IPS-NIHi7 (cell line): Measurements from ENCODE around the gene MAP2K6.
A peak's percentile ranks its signal among the peaks of the same experiment; 100 is the strongest.

ENCODE experiments used
- DNase-seq: peaks from one replicate; pipeline ENCODE4 v3.0.0; 2012; ENCODE audit warnings: mixed read lengths; ENCODE audit errors: extremely low spot score

MAP2K6 gene

DNA sequence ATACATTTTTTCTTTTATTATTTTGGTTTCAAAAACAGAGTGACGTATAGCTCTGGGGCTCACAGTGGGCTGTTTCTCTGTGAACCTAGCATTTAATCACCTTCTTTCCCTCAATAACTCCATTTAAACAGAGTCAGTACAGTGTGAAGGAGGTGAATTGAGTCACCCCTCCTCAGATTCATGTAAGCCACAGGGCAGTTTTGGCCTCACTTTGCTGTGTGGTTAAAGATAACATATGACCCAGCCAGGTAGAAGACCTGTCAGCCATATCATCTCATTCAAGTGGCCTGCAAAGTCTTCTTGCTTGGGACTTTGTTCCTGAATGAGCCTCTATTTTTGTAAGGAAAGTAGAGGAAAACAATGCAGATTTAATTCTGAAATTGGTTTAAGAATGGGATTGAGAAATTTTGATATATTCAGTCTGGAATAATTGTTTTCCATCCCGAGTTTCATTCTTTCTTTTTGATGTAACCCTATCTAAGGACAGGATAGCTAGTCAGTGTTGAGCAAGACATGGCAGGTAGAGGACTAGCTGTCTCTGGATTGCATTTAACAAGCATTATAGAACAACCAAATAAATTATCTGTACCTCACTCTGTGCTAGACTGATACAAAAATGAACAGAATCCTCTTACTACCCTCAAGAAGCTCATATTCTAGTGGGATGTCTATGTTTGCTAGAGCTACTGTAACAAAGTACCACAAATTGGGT lies 13.1 kb downstream of the MAP2K6 start:
- no peak for DNase-seq

DNA sequence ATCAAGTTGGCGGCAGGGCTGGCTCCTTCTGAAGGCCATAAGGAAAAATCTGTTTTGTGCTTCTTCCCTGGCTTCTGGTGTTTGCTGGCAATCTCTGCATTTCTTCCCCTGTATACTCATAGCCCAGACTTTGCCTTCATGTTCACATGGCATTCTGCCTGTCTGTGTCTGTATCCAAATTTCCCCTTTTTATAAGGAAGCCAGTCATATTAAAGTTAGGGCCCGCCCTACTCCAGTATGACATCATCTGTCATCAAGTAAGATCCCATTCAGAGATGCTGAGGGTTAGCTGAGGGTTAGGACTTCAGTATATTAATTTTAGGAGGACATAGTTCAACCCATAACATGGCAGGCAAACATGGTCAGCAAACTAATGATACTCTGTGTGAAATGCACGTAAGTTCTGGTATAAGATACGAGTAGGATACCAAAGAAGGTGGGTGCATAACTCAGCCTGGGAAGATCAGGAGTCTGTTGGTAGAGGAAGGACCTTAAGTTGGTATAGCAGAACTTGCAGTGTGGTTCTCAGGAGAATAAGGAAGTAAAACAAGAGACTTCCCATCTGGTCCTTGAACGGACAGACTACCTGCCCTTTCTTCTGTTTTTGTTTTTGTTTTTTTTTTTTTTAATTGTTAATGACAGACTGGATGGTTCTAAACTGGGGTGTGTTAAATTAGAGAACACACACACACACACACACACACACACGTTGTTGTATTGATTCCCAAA lies 13.9 kb downstream of the MAP2K6 start:
- no peak for DNase-seq

DNA sequence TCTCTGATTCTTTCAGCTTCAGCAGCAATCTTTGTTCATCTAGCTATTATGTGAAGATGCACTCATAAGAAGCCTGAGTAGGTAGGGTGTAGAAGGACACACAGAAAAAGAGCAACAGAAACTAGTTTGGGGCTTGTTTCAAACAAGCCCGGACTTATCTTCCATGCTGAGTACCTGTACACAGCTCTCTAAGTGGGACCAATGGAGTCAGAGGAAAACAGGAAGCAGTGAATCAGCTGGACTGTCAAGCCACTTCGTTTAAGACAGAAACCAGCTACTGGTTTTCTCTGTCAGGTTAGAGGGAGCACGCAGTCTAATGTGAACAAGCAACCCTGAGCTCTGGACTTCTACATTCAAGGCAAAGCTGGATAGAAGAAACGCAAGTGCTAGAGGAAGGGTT lies 16.0 kb downstream of the MAP2K6 start:
- DNase-seq = no peak

DNA sequence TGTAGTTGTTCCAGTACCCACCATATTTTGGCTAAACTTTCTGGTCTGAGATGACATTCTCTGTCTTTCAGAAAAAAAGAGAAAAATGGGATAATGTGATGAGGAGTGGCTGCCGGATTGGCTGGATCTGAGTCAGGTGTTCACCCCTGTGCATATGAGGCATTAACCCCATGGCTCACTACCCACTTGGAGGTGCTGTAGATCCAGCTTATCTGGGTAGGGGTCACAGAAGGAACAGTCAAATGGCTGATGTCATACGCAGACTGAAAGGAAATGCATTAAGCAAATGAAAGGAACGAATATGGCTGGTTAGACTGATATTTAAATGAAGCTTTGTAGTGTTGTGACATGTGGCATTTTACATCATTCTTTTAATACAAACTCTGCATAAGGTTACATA lies 17.3 kb downstream of the MAP2K6 start:
- DNase-seq = no peak

DNA sequence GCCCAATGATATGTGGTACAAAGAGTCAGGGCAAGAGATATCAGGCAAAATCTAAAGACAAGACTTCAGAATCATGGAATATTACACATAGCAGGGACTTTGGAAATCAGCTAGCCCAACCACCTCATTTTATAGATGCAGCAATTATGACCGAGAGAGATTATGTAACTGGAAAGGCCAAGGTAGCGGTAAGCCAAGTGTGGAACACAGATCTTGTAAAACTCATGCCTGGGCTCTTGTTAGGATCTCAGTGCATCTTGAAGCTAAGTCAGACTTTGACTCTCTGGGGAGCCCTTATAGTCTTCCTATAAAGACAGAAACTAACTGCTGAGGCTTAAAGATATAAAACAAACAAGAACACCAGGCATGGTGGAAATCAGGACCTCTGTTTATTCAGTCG lies 18.6 kb downstream of the MAP2K6 start:
- no peak for DNase-seq

DNA sequence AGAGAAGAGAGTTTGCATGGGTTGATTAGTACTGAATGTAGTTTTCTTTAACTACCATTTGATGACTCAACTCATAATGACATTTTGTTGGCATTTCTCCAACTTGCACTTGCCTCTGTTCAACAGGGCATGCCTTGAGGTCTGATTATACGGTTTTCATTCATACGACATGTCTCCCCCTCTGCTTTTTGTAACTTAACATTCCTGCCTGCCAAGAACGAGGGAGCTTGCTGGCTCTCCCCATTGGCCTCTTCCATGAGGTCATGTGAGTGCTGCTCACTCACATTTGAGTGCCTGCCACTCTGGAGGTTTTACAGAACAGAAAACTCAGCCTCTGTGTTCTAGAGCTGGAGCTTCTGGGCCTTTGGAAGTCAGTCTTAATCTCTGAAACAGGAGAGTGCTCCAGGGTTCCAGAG lies 19.7 kb downstream of the MAP2K6 start:
- no peak for DNase-seq

DNA sequence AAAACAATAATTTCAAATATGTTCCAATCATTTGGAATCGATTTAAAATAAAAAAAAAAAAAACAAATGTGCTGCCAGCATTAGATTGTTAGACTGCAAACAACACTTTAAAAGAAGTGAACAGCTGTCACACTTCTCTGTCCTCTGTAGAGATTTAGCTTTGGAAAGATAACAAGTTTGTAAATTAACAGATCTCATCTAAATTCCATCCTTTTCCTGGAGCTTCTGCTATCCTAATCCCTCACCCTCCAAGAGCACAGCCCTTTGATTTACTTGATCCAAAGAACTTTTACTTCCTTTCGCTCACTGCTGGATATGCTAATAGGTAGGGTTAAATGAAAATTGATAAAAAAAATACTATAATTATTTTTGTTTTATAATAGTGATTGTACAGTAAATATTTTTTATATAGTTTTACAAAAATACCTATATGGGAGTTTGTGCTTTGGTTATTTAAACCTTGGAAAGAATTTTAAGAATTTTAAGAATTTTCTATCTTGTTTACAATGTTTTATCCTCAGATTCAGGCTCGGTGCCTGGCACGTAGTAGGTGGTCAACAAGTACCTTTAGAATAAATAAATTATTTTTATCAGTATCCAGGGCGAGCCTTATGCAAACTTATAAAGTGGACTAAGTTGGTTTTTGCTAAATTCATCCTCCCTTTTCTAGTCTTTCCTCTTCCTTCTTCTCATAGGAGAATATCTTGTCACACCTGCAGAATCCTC lies 21.6 kb downstream of the MAP2K6 start:
- DNase-seq = no peak

DNA sequence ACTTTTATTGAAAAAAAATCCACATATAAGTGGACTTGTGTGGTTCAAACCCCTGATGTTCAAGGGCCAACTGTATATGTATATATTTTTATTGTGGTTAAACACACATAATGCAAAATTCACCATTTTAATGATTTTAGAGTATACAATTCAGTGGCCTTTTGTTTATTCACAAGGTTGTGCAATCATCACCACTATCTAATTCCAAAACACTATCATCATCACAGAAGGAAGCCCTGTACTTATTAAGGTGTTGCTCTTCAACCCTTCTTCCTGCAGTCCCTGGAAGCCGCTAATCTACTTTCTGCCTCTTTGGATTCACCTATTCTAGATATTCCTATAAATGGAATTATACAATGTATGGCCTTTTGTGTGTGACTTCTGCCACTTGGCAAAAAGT lies 23.0 kb downstream of the MAP2K6 start:
- DNase-seq = no peak

DNA sequence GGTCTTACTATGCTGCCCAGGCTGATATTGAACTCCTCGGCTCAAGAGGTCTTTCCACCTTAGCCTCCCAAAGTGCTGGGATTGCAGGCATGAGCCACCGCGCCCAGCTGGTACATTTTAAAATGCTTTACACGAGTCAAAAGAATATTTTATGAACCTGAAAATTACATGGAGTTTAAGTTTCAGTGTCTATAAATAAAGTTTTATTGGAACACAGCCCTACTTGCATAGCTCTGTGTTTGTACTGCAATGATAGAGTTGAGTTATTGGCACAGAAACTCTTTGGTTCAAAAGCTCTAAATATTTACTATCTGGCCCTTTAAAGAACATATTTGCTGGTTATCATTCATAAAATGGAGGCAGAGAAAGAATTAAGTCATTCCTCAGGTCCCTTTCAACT lies 24.3 kb downstream of the MAP2K6 start:
- DNase-seq = no peak

DNA sequence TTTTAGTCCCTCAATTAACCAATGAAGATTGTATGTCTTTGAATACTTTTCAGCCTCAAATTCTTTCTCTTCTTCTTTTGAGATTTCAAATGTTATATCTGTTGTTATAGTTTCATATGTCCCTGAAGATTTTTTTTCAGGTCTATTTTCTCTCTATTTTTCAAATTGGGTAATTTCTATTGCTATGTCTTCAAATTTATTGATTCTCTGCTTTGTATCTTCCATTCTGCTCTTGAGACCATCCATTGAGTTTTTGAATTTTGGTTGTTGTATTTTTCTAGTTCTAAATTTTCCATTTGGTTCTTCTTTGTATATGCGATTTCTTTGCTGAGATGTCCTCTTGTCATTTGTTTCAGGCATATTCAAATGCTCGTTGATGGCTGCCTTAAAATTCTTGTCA lies 26.7 kb downstream of the MAP2K6 start:
- no peak for DNase-seq

DNA sequence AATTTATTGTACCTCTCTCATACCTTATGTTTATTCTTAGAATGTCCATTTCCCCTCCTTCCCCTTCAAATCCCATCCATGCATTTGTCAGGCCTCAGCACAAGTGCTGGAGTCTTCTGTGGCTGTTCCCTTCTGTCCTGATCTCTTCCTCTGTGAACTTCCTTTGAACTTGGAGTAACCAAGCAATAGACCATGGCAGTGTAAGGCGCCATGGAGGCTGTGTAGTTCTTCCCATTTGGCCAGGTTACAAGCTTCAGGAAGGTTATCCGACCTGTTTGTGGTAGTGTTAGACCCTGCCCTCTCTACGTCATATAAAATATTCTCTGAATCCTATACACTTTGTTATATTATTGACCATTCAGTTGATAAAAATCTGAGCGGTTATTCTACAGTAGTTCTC lies 28.6 kb downstream of the MAP2K6 start:
- no peak for DNase-seq

DNA sequence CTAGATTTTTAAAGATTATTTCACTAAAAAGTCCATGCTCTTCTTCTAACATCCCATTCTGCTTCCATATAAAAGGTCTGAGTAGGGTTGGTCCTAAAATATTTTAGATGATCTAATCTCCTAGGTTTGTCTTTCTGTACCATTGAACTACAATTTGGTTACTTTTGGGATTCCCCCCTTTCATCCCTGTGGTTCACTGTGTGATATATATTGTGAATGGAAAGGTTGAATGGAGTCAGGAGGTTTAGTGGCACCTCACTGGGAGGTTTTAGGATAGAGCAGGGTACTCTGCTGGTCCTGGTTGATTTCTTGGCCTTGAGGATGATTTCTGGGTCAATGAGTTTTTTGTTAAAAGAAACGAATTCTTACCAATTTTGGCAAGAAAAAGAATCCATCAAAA lies 29.5 kb downstream of the MAP2K6 start:
- DNase-seq = no peak

DNA sequence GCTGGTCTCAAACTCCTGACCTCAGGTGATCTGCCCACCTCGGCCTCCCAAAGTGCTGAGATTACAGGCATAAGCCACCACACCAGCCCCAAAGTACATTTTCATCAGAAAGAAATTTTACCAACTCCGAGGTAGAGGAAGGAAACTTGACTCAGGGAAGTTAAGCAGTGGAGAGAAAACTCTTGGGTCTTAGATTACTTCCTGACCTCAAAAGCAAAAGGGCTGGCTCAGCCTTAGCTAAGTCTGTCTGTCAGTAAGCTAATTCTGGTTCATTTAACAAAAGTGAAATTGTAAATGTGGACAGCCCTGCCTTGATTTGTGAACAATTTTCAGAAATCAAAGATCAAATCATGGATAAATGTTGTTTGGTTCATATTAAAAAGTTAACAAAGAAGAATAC lies 30.6 kb downstream of the MAP2K6 start:
- DNase-seq = no peak

DNA sequence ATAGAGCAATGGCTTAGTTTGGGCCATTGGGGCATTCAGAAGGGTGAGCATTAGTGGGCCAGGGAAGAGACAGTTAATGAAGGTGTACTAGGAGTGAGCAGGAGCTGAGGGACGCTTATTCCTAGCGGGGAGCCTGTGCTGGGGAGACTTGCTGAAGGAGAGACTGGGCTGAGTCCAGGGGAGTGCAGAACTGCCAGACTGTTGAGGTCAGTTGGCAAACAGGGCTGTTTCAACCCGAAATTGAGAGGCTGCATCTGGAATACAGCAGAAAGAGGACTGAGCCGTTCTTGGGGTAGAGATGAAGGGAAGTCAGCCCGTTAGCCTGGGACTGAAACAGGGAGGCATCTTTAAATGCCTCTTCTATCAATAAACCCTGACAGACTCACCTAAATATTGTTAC lies 33.2 kb downstream of the MAP2K6 start:
- DNase-seq = no peak

DNA sequence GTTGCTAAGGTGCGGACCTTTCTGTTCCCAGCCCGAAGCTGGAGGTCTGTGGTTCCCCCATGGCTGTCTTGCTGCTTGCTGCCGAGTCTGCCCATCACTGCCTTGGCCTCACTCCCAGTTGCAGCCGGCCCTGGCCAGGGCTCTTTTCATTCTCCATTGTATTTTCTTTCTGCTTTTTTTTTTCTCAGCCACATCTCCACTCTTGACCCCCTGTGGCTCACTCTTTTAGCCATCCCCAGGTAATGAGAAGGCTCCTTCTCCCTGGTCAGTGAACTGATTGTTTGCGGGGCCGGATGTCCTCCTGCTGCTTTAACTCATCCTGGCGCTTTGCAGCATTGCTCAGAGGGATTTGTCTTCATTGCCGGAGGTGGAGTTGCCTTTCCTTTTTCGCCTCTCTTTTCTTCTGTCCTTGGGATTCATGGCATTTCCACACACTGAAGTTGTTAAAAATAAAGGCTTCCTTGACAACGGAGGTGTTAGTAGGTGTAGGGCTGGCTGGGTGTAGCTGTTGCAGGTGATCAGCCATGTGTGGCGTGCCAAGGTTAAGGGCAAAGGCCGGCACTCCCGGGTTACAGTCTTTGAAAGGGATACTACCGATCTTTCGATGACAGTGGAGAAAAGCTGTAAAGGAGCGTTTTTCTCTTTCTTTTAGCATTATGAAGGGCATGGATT lies 34.1 kb downstream of the MAP2K6 start:
- peak; percentile 74 for DNase-seq

DNA sequence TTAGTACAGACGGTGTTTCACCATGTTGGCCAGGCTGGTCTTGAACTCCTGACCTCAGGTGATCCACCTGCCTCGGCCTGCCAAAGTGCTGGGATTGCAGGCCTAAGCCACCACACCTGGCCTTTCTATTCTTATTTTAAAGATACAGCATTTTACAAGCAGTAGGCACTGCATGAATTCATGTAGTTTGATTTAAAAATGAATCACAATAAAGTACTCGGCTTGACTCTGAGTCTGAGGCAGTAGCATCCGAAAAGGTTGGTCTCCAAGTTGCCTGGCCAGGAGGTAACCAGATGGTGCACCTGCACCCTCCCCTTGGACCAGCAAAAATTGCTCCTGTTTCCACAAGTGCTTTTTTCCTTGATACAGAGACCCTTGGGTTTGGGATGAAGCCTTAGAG lies 35.6 kb downstream of the MAP2K6 start:
- DNase-seq = no peak

DNA sequence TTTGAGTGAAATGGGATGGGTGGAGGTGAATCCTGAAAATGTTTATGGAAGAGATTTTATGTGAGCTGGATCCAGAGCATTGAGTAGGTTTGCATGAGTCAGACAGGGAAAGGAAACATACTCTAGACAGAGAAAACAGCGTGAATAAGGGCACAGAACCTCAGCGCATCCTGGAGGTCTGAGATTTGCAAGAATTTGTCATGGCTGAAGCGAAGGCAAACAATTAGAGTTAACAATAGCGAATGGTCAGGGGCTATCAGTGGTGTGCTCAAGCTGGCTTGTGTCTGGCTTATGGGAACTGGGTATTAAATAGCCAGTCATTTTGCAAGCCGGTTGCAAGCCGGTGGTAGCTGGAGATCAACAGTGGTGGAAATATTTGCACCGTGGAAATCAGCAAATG lies 36.4 kb downstream of the MAP2K6 start:
- no peak for DNase-seq

DNA sequence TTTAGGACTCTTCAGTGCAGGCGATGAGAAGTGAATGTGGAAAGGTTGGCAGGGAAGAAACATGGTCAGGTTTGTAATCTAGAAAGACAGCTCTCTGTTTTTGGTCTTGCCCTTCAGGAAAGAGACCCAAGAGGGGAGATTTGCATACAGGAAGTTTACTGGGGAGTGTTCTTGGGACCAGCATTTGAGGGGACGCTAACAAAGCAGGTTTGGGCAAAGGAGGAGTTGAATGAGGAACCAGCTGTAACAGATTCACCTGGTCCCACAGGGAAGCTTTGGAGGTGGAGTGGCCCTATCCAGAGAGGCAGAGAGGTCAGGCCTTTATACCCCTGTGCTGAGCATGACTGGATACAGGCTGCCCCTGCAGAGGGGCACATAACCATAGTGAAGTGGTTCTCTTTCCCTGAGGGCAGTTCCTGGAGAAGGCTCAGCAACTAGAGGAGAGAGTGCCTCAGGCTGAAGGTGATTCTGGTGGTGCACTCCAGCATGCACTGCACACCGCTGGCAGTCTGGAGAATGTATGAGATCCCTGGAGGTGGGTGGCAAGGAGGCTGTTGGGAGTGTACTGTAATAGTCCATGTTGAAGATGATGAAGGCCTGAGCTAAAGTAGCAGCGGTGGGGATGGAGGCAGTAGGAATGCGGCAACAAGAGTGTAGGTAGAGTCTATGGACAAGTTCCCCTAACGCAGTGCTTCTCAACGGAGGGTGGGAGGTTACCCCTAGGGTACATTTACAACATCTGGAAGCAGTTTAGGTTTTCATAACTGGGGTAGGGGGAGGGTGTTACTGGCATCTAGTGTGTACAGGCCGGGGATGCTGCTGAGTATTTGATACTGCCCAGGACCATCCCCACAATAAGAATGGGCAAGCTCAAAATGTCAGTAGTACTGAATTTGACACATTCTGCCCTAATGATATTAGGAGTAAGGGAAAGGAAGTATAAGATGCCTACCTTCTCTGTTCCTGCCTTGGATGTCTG lies 37.2 kb downstream of the MAP2K6 start:
- DNase-seq = no peak

DNA sequence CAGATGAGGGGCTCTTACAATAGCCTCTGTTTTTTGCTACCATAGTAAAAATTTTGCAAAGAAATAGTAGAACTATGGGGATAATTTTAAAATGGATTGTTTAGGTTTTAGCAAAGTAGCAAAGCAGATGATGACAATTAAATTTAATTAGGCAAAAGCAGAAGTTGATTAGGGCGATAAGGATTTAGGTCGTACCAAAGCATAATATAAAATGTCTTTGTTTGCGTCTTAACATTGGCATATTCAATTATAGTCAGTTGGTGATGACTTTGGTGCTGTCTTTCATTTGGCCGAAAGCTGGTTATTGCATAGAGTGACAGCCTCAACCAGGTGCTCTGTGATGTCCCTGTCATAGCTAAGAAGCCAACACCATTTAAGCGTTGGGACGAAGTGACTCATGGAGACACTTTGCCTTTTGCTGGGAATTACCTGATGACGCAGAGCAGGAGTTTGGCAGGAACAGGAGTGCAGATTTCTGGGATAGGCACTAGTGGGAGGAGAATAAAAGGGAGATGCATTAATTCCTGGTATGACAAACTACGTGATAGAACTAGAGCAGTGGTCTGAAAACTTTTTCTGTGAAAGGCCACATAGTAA lies 38.3 kb downstream of the MAP2K6 start:
- DNase-seq = no peak

DNA sequence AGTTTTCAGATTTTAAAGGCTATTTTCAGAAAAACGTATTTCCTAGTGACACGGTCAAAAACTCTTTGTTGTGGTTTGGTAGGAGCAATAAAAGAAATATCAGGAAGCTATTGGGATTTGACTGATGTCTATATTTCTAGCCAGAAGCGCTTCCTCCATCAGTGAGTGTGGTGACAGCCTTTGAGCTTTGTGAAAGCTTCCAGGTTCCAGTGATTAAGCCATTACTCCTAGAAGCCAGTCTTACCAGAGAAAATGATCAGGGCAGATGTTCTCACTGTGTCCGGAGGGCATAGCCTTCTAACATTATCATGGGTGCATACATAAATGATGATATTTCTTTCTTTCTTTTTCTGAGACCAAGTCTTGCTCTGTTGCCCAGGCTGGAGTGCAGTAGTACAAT lies 39.6 kb downstream of the MAP2K6 start:
- DNase-seq = no peak

DNA sequence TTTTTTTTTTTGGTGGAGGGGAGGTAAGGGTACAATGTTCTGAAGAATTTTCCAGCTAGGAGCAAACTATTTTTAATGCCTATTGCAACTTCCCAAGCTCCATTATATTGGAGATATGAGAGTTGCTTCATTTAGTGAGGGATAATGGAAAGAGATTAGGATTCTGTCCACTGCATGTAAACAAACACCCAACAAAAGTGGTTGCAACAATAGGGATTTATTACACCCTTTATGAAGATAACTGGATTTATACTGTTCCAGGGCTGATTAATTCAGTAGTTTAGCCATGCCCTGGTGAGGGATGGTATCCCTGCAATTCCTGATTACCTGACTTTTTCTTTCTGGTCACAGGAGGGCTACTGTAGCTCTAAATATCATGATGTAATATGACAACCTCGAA lies 40.5 kb downstream of the MAP2K6 start:
- no peak for DNase-seq
